ENCODE results near the gene RUNX3.

DNA sequence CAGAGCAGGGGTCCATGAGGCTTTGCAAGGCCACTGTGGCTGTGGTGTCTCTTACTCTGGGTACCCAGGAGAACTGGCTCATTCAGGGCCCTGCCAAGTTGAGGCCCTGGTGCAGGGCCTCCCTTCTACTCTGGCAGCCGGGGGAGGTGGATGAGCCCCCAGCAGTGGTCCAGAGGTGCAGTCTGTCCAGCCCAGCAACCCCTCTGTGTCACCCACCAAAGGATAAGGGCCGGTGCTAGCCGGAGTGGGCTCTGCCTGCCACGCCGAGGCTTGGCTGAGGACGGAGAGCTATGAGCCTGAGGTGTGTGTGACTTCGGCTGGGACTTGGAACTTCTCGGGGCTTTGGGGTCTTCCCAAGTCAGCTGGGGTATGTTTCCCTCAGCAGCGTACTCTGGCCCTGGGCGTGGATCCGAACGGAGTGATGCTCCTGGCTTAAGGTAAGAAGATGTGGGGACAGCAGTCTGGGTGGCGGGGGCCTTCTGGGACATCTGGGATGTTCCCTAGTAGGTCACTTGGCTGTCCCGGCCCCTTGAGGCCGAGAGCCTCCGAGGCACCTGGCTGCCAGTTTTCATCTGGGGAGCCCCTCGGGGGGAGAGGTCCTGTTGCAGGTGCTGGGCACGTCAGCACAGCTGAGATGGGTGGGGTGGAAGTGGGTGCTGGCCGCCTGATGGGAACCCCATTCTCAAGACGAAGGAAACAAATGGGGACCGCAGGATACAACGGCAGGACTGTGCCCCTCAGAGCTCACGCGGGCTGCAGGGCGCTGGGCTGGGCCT is 25.9 kb downstream of the RUNX3 start:
- TF ChIP-seq, protein P1, sequence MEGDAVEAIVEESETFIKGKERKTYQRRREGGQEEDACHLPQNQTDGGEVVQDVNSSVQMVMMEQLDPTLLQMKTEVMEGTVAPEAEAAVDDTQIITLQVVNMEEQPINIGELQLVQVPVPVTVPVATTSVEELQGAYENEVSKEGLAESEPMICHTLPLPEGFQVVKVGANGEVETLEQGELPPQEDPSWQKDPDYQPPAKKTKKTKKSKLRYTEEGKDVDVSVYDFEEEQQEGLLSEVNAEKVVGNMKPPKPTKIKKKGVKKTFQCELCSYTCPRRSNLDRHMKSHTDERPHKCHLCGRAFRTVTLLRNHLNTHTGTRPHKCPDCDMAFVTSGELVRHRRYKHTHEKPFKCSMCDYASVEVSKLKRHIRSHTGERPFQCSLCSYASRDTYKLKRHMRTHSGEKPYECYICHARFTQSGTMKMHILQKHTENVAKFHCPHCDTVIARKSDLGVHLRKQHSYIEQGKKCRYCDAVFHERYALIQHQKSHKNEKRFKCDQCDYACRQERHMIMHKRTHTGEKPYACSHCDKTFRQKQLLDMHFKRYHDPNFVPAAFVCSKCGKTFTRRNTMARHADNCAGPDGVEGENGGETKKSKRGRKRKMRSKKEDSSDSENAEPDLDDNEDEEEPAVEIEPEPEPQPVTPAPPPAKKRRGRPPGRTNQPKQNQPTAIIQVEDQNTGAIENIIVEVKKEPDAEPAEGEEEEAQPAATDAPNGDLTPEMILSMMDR (conservative IDR thresholded peaks at IDR 0.05 in 1 of 2, IDR thresholded peaks at IDR 0.05 in 1 of 2; ENCODE audit: extremely low read depth in 1 of 2, insufficient read depth in 1 of 2, low read depth in 1 of 2, low read length in 2 of 2): no peak
- TF ChIP-seq EZH2 (IDR thresholded peaks at IDR 0.05; ENCODE audit: borderline replicate concordance, low read length): no peak

Measured in mammary epithelial cell (primary cell).